ENCODE measurements around the gene TCF7L2. TPM values are rescaled to one million over a fixed set of nuclear protein-coding genes. Genes with fewer than 3 reads are reported as not detected.

The TCF7L2 gene
- total RNA-seq, 1 donor from 2014 or later, result 88.2 TPM

DNA sequence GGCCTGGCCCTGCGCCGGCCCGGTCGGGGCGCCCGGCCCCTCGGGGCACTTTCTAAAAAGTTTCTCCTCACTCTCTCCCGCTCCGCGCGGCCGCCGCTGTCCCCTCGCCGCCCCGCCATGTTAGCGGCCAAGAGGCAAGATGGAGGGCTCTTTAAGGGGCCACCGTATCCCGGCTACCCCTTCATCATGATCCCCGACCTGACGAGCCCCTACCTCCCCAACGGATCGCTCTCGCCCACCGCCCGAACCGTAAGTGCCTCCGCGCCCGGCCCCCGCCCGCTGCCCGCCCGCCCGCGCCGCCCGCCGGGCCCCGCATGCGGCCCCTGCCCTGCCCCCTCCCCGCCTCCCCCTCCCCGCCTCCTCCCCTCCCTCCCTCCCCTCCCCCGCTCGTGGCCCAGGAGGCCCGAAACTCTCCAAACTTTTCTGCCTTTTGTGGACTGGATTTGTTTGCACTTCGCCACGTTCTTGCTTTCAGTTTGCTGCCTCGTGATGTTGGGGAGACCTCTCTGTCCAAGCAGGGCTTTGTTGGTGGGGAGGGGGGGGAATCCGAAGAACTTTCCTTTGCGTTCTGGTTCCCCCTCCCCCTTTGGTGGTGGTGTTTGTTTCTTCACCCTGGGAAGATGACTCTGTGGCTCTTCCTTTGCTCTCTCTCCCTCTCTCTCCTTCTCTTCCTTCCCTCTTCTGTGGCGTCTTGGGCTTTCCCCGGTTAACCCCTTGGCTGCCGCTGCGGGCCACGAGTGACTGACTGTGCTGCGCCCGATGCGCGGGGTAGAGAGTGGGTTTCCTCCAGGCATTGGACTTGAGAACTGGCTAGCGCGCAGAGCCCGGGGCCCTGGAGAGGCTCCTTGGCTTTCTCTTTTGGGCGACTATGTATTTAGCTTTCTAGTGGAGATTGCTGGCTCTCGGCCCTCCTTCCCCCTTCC lies 1.6 kb downstream of the TCF7L2 start:
- Mint-ChIP-seq H3K9me3 (ENCODE audit: unreplicated experiment) (no peaks in the 10 kb centered on the region), H3K4me3 (ENCODE audit: unreplicated experiment) (peak overlapping the region; percentile 95), H3K27ac (ENCODE audit: unreplicated experiment) (peak overlapping the region; percentile 100), H3K27me3 (ENCODE audit: unreplicated experiment) (no peaks in the 10 kb centered on the region), H3K36me3 (ENCODE audit: unreplicated experiment) (peaks cover 11% of the 10 kb centered on the region), H3K4me1 (ENCODE audit: unreplicated experiment) (peaks cover 38% of the 10 kb centered on the region)
- TF ChIP-seq, protein P1, sequence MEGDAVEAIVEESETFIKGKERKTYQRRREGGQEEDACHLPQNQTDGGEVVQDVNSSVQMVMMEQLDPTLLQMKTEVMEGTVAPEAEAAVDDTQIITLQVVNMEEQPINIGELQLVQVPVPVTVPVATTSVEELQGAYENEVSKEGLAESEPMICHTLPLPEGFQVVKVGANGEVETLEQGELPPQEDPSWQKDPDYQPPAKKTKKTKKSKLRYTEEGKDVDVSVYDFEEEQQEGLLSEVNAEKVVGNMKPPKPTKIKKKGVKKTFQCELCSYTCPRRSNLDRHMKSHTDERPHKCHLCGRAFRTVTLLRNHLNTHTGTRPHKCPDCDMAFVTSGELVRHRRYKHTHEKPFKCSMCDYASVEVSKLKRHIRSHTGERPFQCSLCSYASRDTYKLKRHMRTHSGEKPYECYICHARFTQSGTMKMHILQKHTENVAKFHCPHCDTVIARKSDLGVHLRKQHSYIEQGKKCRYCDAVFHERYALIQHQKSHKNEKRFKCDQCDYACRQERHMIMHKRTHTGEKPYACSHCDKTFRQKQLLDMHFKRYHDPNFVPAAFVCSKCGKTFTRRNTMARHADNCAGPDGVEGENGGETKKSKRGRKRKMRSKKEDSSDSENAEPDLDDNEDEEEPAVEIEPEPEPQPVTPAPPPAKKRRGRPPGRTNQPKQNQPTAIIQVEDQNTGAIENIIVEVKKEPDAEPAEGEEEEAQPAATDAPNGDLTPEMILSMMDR (IDR thresholded peaks at IDR 0.05), result no peak
- DNase-seq (ENCODE audit: extremely low spot score, unreplicated experiment), result peak; percentile 86

DNA sequence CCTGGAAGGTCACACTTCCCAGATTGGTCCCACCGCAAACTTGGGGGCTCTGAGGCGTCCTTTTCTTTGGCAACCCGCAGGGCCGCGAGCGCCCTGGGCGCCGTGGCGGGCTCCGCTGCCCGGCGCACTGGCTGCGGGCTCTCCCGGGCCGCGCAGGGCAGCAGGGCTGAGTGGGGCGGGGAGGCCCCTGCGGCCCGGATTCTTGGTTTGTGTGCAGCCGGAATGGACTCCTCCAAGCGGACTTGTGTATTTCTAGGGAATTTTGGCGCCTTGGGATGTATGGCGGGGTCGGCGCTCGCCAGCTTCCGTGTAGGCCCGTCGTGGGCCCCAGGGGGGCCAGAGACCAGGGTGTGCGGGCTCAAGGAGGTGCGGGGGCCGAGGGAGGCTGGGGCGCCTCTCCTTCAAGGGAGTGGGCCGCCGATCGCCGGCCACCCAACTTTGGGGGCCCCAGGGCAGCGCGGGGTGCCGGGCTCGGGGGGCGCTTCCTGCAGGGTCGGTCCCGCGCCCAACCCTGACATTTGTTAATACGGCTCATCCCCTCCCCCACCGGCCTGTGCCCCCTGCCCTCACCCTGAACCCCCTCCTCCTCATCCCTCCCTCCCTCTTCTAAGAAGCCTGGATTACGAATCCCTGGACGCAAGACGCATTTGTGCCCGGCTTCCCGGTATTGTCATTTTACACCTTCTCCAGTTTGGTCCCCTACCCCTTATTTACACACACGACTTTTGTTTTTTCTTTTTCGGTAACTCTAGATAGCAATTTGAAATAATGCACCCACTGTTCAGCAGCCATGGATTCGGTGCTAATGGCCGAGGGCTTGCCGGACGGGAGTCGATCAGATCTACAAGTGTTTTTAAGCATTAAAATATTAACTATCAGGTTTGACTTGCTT lies 2.5 kb downstream of the TCF7L2 start:
- H3K4me1 Mint-ChIP-seq (ENCODE audit: unreplicated experiment), result peaks cover 47% of the 10 kb centered on the region

DNA sequence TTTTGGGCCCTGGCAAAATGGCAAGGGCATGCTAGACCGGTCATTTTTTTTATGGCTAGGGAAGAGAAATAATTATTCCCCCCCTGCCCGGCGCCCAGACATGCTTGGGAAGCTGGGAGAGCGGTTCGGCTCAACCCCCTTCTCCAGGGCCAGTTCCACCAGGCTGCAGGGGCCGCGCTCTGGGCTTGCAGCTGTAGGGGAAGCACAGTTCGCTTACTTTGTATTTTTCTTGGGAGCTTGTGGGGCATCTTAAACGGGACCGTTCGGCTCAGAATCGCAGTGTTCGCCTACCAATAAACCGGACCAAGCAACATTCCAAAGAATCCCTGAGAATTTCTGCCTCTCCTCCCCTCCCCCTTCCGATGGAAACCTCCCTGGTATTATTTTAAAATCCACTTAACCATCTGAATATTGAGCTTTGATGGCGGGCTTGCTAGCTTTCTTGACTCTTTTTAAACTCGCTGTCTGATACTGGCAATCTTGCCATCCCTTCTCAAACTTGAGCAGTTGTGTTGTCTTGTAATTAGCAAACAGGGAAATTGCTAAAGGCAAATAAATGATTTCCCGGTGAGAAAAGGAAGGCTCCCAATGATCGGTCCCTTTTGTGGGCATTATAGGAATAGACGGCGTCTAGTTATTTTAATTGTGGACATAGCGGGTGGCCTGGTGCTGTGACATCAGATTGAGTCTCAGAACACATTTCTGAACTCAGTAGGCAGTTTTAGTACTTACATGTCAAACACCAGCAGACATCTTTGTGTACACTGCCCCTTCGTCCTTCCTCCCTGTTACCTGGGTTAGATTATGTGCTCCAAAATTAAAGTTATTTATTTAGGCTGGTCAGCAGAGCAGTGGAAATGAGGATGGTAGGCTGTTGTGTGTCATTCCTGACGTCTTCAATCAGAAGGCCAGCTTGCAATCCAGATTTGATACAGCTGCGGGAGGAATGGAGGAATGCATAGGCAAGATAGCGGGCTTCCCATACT lies 3.4 kb downstream of the TCF7L2 start:
- peaks cover 11% of the 10 kb centered on the region for H3K36me3 Mint-ChIP-seq (ENCODE audit: unreplicated experiment)
- H3K4me3 Mint-ChIP-seq (ENCODE audit: unreplicated experiment), result peak overlapping the region; percentile 95
- no peaks in the 10 kb centered on the region for H3K9me3 Mint-ChIP-seq (ENCODE audit: unreplicated experiment)
- DNase-seq (ENCODE audit: extremely low spot score, unreplicated experiment), result no peak
- peaks cover 56% of the 10 kb centered on the region for H3K4me1 Mint-ChIP-seq (ENCODE audit: unreplicated experiment)
- TF ChIP-seq, protein P1 (IDR thresholded peaks at IDR 0.05), result no peak
- peak overlapping the region; percentile 96 for H3K27ac Mint-ChIP-seq (ENCODE audit: unreplicated experiment)
- no peaks in the 10 kb centered on the region for H3K27me3 Mint-ChIP-seq (ENCODE audit: unreplicated experiment)

More for the DNA sequence above, 2.5 kb downstream of the TCF7L2 start:
- H3K36me3 Mint-ChIP-seq (ENCODE audit: unreplicated experiment), result peaks cover 11% of the 10 kb centered on the region
- TF ChIP-seq, protein P1 (IDR thresholded peaks at IDR 0.05), result no peak
- H3K9me3 Mint-ChIP-seq (ENCODE audit: unreplicated experiment), result no peaks in the 10 kb centered on the region
- no peak for DNase-seq (ENCODE audit: extremely low spot score, unreplicated experiment)
- H3K4me3 Mint-ChIP-seq (ENCODE audit: unreplicated experiment), result peak overlapping the region; percentile 95
- H3K27me3 Mint-ChIP-seq (ENCODE audit: unreplicated experiment), result no peaks in the 10 kb centered on the region
- peak overlapping the region; percentile 100 for H3K27ac Mint-ChIP-seq (ENCODE audit: unreplicated experiment)

DNA sequence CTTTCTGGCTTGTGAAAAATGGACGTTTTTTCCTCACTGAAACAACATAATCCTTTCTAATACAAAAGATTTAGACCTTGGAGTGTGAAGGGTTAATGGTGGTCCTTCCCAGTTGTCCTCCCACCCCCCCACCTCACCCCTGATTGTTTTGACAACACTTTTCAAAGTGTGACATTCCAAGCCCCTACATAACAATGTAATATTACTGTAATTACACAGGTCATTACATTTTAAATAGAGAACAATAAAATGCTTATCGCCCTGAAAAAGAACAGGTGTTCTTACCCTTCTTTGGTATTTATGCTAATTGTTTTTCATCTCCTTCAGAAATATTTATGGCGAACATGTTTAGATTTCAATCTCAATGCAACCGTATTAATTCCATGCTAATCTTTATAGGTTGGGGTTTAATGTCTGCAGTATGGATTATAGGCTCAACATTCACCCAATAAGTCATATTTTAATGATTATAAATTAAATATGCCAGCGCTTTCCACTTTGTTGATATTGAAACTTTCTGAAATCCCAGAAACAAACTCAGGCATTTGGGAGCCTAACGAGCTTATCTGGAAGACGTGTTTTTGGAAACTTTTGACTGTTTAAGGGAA lies 5.0 kb downstream of the TCF7L2 start:
- H3K27ac Mint-ChIP-seq (ENCODE audit: unreplicated experiment), result peak overlapping the region; percentile 96
- H3K4me1 Mint-ChIP-seq (ENCODE audit: unreplicated experiment), result peaks cover 62% of the 10 kb centered on the region
- H3K36me3 Mint-ChIP-seq (ENCODE audit: unreplicated experiment), result peaks cover 12% of the 10 kb centered on the region
- TF ChIP-seq, protein P1 (IDR thresholded peaks at IDR 0.05), result no peak
- H3K27me3 Mint-ChIP-seq (ENCODE audit: unreplicated experiment), result no peaks in the 10 kb centered on the region
- peak overlapping the region; percentile 95 for H3K4me3 Mint-ChIP-seq (ENCODE audit: unreplicated experiment)
- DNase-seq (ENCODE audit: extremely low spot score, unreplicated experiment), result no peak
- no peaks in the 10 kb centered on the region for H3K9me3 Mint-ChIP-seq (ENCODE audit: unreplicated experiment)
